PFSK-1 (cell line): Measurements from ENCODE around the gene MEG3.

Experiments
- FOXP2 ChIP-seq: optimal IDR thresholded peaks from 2 replicates; pipeline ENCODE3; 2011; ENCODE audit warnings: borderline replicate concordance, control low read depth, inconsistent platforms; ENCODE audit not compliant: insufficient read depth; ENCODE audit errors: extremely low read length, extremely low read depth
- POLR2AphosphoS5 ChIP-seq: IDR thresholded peaks from 2 replicates; pipeline ENCODE4 v1.6.1; 2012; ENCODE audit warnings: low read depth, mild to moderate bottlenecking, control low read depth, low read length, moderate library complexity
- SIN3A ChIP-seq: IDR thresholded peaks from 2 replicates; pipeline ENCODE4 v1.6.1; 2012; ENCODE audit warnings: mild to moderate bottlenecking, low read length, moderate library complexity, borderline replicate concordance; ENCODE audit not compliant: insufficient read depth
- TAF1 ChIP-seq: IDR thresholded peaks from 2 replicates; pipeline ENCODE4 v1.6.1; 2012; ENCODE audit warnings: low read length, control low read depth, borderline replicate concordance; ENCODE audit not compliant: insufficient read depth
- TF ChIP-seq, protein P1 (sequence below), 2 experiments: IDR thresholded peaks; 2 replicates each; pipeline versions ENCODE4 v1.6.1 to v1.8.0; 2011 to 2012; ENCODE audit warnings: low read depth in 2 of 2, low read length in 2 of 2, control low read depth in 1 of 2, inconsistent platforms in 1 of 2, mild to moderate bottlenecking in 1 of 2, moderate library complexity in 1 of 2; ENCODE audit not compliant: insufficient read depth in 1 of 2

The MEG3 gene

DNA sequence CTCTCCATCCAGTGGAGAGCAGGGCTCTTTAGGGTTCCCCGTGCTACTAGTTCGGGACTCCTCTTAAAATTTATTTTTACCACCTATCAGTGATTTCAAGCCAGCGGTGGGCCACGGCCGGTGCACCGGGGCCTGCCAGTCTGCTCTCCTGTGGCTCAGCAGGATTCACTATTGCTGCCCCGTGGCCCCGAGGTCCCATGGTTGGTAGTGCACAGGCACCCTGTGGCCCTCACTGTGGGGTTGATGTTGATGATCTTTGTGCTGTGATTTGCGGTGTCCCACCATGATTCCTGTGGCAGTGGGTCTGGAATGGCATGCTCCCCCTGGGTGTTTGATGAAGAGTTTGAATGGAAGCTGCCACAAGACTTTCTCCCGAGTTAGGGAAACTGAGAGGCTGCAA, 12.6 kb upstream of the MEG3 start:
- no peak for TF ChIP-seq POLR2AphosphoS5

- TF ChIP-seq FOXP2 (peak; percentile 49), POLR2AphosphoS5 (no peak)
Measured at GRCh38 chr14:100815478-100816285, 10.2 kb upstream of the MEG3 start.

DNA sequence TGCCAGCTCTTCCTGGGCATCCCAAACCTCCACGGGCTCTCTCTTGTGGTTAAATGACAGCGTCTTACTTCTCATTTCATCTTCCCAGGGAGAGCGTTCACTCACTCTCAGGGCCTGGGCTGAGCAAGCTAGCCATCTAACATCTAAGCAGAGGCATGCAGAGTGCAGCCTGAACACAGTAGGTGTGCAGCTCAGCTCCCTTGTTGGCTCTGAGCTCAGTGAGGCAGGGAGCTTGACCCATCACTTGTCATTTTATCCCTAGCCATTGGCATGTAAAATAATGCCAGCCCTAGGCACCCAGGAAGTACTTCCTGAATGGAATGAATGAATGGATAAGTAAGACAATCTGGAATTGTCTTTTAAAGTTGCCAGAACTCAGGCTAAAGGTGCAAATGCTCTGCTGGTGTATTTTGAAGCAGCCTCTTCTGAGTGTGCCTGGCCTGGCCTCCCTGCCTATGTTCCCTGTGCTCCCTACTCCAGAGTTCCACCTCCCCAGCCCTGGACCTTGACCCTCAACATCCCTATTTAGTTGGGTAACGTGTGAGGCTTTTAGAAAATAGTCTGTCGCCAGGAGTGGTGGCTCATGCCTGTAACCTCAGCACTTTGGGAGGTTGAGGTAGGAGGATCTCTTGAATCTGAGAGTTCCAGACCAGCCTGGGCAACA, 9.5 kb upstream of the MEG3 start:
- TF ChIP-seq SIN3A (no peak), FOXP2 (no peak), TAF1 (no peak), POLR2AphosphoS5 (no peak)
- TF ChIP-seq, protein P1, sequence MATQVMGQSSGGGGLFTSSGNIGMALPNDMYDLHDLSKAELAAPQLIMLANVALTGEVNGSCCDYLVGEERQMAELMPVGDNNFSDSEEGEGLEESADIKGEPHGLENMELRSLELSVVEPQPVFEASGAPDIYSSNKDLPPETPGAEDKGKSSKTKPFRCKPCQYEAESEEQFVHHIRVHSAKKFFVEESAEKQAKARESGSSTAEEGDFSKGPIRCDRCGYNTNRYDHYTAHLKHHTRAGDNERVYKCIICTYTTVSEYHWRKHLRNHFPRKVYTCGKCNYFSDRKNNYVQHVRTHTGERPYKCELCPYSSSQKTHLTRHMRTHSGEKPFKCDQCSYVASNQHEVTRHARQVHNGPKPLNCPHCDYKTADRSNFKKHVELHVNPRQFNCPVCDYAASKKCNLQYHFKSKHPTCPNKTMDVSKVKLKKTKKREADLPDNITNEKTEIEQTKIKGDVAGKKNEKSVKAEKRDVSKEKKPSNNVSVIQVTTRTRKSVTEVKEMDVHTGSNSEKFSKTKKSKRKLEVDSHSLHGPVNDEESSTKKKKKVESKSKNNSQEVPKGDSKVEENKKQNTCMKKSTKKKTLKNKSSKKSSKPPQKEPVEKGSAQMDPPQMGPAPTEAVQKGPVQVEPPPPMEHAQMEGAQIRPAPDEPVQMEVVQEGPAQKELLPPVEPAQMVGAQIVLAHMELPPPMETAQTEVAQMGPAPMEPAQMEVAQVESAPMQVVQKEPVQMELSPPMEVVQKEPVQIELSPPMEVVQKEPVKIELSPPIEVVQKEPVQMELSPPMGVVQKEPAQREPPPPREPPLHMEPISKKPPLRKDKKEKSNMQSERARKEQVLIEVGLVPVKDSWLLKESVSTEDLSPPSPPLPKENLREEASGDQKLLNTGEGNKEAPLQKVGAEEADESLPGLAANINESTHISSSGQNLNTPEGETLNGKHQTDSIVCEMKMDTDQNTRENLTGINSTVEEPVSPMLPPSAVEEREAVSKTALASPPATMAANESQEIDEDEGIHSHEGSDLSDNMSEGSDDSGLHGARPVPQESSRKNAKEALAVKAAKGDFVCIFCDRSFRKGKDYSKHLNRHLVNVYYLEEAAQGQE (IDR thresholded peaks at IDR 0.05; ENCODE audit: insufficient read depth in 1 of 2, low read depth in 2 of 2, low read length in 2 of 2) = no peak

- no peak for TF ChIP-seq FOXP2
- no peak for TF ChIP-seq TAF1
Measured at GRCh38 chr14:100816950-100817901, 8.7 kb upstream of the MEG3 start.

GRCh38 chr14:100818221-100818699, 7.7 kb upstream of the MEG3 start:
- TF ChIP-seq FOXP2 (no peak), POLR2AphosphoS5 (no peak), SIN3A (no peak), TAF1 (no peak)
- TF ChIP-seq, protein P1 (IDR thresholded peaks at IDR 0.05; ENCODE audit: insufficient read depth in 1 of 2, low read depth in 2 of 2, low read length in 2 of 2) = no peak

DNA sequence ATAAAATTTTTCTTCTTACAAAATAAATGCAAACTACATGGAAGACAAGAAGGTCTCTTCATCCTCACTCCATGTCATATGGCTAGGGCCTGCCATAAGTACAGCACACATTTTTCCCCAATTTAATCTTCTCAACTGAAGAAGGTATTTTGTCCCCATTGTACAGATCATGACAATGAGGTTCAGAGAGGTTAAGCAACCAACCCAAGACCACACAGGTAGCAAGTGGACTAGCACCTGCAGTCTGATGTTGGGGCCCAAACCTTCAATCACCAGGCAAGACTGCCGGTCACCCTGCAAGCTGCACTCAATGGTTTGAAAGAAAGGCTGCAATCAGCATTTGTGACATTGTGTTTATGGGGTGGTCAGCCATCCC, 6.5 kb upstream of the MEG3 start:
- TF ChIP-seq POLR2AphosphoS5 = no peak
- no peak for TF ChIP-seq FOXP2
- TF ChIP-seq SIN3A = no peak
- TF ChIP-seq, protein P1 (IDR thresholded peaks at IDR 0.05; ENCODE audit: insufficient read depth in 1 of 2, low read depth in 2 of 2, low read length in 2 of 2) = no peak
- TF ChIP-seq TAF1 = no peak
